ENCODE results near the gene GRIK5.

GRIK5 gene

DNA sequence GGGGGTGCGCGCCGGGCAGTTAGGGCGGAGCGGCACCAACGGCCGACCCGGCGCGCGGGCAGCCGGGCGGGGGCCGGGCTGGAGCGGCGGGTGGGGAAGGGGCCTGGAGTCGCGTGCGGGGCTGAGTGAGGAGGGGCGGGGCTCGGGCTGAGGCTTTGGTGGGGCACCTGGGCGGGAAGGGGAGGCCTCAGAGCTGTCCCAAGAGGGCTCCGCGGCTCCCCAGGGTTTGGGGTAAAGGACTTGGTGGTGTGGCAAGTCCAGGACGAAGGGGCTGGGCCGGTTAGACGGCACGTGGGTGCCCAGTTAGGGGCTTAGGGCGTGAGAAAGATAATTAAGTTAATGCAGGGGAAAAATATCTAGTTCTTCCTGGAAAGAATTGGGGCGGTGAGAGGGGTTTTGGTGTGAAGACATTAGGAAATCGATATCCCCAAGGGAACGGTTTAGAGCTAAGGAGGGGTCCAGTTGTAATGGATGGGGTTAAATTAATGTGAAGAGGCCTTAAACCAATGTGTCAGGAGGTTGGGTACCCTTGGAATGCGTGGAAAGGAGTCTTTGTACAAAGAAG is 6.5 kb upstream of the GRIK5 start:
- no peak for DNase-seq (ENCODE audit: low spot score)

DNA sequence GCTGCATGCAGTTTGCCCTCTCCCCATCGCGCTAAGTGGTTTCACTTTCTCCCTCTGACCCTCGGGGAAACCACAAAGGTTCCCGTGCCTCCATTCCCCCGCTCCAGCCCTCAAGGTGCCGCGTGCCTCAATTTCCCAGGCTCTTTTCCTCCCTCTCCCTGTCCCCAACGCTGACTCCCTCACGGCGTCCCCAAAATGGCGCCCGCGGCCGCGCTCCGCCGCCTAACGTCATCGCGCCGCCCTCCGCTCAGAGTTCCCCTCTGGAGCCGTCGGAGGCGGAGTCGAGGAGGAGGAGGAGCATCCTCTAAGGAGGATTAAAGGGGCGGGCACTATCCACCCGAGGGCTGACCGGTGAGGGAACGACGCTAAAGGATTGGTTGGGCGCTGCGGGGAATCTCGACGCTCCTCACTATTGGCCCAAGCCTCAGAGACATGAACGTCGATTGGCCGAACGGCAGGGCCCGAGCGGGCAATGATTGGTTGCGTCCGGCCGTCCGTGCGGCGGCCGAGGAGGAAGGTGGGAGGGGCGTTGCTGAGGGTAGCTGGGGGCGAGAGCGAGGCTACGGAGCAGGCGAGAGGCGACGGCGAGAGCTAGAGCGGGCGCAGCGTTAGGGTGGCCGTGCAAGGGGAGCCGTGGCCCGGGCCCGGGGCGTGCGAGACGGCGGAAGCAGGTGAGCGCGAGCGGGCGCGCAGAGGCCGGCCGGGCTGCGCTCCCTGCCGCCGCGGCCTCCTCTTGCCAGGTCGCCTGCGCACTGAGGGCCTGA is 5.8 kb upstream of the GRIK5 start, which contains the start of gene ZNF574:
Gene ZNF574, plus strand, starts transcription at position 551 of the 764 bp plus-strand sequence. CDS start 2,441 bp downstream, outside the sequence.
- DNase-seq (ENCODE audit: low spot score) = peak; percentile 98

DNA sequence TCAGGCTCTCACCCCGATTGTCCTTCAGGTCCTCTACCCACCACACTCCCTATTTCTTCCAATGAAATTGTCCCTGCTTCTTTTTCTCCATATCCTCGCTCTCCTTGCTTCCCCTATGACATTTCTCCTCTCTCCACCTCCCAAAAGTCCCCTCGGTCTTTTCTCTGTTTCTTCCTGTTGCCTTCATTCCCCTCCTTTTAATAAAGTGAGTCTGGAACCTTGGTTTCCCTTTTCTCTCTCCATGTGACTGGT is 5.3 kb upstream of the GRIK5 start:
- DNase-seq (ENCODE audit: low spot score) = no peak

DNA sequence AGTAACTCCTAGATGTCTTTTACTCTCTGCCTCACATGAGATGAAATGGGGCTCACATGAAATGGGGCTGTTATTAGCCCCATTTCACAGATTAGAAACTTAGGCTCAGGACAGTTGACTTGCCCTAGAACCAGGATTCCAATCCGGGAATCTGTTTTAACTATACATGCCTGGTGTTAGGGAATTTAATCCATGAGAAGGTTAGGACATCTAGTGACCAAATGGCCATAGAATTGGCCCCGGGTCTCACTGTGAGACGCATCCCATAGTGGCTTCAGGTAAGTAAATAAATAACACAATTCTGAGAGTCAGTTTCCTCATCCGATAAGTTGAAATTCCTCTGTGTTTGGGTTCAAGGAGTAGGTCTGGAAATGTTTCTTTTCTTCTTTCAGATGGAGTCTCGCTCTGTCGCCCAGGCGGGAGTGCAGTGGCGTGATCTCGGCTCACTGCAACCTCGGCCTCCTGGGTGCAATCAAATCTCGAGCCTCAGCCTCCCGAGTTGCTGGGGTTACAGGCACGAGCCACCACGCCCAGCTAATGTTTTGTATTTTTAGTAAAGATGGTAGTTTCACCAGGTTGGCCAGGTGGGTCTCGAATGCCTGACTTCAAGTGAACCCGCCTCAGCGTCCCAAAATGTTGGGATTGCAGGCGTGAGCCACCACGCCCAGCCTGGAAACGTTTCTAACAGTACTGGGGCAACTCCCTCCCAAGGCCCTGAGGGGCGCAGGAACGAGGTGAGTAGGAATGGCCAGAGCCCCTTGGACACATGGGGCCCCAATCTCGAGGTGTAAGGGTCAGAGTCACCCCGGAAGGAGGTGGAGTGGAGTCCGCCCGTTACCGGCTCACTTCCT is 4.7 kb upstream of the GRIK5 start:
- DNase-seq (ENCODE audit: low spot score) = peak; percentile 46

DNA sequence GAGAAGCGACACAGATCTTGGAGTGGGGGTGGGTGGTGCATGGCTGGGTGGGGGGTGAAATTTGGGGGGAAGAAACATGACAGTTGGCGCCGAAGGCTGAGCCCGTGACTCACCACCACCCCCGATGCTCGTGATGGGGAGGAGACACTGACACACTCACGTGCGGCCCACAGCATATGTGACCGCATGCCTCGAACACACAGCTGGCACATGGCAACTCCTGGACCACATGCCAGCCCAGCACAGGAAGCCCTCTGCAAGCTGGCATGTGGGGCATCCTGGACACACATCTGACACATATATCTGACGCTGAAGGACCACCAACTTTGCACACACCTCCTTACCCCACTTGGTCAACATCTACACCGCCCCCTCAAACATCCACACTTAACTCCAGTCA is 1.2 kb upstream of the GRIK5 start:
- no peak for DNase-seq (ENCODE audit: low spot score)

DNA sequence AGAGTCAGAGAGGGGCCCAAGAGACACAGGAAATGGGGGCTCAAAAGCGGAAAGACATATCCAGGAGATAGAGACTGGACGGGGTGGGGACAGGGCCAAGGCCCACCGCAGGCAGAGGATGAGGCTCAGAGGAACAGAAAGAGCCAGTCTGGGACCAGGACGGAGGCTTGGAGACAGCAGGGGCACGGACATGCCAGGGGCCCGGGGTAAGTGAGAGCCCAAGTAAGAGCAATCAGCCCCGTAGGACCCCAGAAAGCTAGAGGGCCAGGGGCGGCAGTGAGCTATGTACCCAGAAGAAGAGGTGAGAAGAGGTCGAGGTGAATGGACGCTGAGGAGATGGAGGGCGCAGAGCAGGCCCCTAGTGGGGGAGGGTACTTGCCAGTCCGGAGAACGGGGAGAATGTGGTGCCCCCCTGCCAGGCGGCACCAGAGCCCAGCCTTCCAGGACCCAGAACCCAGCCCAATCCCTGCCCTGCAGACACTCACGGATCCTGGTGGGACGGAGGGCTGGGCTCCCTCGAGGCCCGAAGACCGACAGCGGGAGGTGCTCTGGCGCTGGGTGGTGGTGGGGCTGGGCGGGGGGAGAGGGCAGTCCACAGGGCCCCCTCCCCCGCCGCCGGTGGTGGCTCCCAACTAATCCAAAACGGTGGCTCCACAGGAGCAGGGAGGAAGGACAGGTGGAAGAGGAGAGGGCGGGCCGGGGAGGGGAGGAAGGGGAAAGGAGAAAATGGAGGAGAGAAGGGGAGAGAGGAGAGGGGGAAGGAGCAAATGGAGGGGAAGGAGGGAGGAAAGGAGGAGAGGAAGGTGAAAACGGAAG is 1.0 kb downstream of the GRIK5 start:
- no peak for DNase-seq (ENCODE audit: low spot score)

DNA sequence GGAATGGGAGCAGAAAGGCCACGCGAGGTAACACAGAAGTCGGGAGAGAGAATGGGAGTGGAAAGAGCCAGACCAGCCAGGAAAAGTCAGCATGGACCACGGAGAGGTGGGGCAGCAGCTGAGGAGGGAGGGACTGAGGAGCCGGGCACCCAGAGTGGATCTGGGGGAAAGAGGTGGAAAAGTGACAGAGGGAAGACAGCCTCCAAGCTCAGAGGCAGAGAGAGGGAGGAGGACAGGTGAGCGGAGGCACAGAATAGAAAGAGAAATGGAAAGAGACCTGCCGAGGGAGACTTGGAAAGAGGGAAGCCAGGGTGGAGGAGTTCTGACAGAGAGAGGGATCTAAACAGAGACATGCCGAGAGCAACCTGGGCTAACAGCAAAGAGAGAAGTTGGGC is 1.6 kb downstream of the GRIK5 start:
- no peak for DNase-seq (ENCODE audit: low spot score)

DNA sequence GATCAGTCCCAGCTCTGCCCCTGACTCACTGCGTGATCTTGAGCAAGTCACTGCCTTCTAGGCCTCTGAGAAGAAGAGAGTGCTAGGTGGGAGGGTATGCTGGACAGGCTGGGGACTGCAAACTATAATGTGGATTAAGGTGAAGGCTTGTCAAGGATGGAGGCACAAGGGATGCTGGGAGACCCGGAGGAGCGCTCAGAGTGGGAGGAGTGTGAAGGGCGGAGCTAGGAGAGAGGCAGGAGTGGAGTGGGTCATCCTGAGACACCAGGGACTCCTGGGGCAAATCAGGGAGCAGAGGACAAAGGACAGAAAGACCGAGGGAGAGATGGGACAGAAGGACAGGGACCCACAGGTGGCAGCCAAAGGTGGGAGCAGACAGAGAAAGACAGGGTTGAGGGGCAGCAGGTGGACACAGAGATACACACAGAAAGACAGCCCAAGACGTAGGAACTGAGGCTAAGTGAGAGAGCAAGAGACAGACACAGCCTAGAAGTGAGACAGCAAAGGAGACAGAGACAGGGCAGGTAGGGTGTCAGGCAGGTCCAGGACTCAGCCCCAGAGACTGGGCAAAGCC is 2.6 kb downstream of the GRIK5 start:
- DNase-seq (ENCODE audit: low spot score) = no peak

DNA sequence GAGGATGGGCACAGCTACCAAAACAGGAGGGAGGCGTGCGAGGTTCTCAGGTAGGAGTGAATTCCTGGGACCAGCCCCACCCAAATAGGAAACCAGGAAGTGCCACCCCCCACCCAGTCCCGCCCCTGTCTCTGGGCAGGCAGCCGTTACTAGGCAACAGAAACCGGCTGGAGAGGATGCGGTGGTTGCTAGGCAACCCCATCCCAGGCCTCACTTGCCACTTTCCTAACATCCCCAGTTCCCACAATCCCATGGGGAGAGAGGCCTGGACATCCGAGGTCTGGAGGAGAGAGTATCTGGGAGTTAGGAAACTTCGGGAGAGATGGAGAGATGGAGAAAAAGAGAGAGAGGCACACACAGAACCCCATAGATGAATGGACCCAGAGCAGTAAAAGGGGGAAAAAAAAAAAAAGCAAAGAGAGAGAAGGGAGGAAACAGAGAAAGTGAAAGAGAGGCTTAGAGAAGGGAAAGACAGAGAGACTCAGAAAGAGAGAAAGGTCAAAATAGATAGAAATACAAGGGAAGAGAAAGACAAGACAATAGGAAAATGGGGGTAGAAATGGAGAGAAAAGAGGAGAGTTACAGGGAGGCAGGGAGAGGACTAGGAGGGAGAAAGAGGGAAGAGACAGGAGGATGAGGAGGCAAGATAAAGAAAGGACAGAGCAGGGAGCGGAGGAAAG is 3.8 kb downstream of the GRIK5 start:
- peak; percentile 48 for DNase-seq (ENCODE audit: low spot score)

DNA sequence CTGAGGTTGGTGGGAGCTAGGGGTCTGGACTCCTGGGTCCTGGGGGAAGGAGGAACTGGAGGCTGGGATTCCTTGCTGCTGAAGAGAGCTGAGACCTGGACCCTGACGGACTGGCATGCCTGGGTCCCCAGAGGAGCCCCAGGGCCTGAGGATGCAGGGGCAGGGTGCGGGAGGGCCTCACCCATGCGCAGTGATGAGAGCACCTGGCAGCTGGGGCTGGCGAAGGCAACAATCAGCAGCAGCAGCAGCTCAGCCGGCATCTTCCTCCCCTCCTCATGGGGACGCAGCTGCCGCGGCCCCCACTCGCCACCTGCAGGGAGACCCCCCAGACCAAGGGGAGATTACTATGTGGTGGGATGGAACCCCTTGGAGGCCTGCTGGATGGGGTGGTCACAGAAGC is 4.5 kb downstream of the GRIK5 start:
- no peak for DNase-seq (ENCODE audit: low spot score)

DNA sequence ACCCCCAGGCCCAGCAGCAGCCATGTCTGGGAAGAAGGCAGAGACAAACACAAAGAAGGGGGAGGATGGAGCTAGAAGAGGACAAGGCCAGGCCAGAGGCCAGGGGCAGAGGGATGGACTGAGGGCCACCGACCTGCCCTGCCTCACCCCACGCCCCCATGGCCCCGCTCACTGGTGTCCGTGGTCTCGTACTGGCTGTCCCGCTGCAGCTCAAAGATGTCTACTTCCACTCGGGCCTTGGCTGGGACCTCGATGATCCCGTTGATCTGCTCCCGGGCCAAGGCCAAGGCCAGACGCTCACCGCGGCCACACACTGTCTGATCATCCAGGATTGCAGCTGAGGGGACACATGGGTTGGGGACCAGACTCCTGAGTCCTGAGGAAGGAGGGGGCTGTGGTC is 5.0 kb downstream of the GRIK5 start:
- no peak for DNase-seq (ENCODE audit: low spot score)

DNA sequence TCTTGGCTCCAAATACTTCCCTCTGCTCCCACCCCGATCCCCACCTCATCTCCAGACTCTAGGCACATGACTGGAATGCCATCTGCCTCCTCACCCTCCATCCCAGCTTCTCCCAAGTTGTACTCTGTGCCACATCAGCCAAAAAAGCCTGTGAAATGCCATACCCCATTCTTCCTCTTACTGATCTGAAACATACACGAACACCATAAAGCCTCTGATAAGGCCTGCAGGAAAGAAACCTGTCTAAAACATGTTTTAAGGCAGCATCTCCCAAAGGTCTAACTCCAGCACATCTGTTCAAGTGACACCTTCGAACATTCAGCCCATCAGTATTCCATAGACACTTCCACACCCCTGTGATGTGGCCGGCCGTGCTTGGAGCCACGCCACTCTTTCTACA is 5.6 kb downstream of the GRIK5 start:
- DNase-seq (ENCODE audit: low spot score) = no peak

DNA sequence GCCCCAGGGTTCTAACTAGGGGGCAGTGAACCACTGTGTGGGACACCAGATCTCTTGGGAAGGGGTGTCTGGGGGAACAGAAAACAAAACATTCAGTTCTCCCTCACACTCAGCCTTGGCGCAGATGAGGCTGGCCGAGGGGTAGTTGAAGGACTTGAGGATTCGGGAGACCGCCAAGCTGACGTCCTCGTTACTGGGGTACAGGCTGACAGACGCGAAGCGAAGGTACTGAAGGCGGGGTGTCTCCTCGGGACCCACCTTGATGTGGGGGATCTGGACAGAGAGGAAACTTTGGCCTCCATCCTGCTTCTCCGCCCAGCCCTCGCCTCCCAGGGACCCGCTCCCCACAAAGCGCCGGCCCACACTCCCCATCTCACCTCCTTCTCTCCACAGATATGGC is 7.6 kb downstream of the GRIK5 start:
- no peak for DNase-seq (ENCODE audit: low spot score)

DNA sequence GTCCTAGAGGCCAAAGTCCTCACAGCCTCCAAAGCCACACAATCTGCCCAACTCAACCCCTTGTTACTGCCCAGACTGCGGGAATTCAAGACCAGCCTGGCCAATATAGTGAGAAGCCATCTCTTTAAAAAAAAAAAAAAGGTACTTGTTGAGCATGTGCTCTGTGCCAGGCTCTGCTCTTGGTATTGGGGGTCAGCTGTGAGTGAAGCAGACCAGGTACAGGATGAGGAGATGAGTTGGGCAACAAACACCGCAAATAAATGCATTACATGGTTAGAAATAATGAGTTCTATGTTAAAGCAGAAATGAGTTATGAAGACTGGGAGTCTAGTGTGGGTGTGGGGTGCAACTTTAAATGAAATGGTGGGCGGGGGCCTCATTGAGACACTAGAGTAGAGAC is 9.9 kb downstream of the GRIK5 start:
- DNase-seq (ENCODE audit: low spot score) = no peak

DNA sequence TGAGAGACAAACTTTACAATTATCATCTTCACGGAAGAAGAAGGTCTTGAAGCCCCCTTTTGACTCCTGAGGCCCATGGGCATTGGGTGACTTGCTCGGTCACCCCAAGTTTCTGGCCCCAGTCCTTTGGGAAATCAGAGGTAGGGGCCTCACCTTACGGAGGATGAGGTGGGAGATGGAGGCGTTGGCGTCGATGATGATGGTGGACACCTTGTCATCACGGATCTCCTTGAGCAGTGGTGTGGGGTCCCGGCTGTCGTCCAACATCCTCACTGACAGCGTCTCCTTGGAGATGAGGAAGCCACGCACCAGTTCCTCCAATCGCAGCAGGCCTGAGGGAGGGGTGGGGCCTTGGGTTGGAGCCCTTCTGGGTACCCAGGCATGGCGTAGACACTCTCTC is 10.8 kb downstream of the GRIK5 start:
- no peak for DNase-seq (ENCODE audit: low spot score)

DNA sequence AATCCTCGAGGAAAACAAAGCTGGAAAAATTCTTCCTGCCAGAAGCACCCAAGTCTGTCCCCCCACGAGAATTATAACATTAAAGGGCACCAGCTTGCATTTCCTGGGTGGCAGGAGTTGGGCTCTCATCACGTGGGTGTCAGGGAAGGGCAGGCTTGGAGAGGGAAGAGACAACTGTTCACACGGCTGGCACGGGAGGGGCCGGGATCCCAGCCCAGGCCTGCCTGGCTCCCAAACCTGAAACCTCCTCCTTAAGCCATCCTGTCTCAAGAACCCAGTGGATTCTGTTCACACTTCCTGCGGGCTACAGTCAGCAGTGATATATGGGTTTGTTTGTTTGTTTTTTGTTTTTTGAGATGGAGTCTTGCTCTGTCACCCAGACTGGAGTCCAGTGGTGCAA is 12.2 kb downstream of the GRIK5 start:
- DNase-seq (ENCODE audit: low spot score) = no peak

DNA sequence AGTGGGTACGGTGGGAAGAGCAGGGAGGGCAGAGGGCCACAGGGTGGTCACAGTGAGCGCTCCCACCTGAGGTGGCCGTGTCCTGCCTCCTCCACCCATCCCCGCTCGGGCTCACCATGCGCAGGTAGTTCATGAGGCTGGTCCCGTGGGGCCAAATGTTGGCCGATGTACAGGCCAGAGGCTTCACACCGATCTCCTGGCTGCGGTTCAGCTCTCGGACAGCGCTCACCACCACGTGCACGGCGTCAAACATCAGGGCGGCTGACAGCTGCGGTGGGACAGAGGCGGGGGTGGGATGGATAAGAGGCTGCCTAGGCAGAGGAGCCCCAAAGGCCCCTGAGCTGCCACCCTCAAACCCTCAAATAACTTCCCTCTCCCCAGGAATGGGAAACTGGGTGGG is 15.8 kb downstream of the GRIK5 start:
- no peak for DNase-seq (ENCODE audit: low spot score)

DNA sequence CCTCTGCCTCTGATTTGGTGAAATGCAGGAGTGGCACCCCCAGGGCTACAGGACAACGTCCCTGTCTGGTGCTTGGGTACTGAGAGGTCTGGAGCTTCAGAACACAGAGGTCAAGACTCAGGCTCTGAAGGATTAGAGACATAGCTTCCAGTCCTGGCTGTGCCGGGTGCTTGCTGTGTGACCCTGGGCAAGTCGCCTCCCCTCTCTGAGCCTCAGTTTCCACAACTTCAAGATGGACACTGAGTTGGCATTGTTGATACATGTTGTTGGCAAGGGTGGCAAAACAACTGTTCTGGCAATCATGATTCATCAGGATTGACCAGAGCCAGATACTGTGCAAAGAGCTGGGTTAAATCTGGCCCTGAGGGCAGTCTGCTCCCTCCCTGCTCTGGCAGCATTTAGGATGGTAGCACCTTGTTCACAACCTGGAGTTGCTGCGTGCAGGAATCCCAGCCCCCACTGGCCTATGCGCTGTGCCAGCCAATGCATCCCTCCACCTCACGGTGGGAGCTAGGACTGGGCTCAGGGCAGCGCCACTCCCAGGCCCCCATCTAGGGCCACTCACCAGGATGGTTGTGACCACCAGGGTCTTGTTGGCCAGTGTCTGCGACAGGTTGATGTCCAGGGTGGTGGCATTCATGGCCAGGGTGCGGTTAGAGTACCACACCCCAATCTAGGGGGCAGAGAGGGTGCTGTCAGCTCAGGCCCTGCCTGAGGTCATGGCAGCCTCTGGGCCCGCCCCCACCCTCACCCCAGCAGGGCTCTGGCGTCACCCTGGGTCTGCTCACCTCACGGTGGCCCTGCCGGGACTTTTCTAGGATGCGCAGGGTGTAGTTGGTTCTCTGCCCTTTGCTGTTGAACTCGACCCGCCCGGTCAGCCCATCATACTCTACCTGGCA is 16.7 kb downstream of the GRIK5 start:
- no peak for DNase-seq (ENCODE audit: low spot score)

DNA sequence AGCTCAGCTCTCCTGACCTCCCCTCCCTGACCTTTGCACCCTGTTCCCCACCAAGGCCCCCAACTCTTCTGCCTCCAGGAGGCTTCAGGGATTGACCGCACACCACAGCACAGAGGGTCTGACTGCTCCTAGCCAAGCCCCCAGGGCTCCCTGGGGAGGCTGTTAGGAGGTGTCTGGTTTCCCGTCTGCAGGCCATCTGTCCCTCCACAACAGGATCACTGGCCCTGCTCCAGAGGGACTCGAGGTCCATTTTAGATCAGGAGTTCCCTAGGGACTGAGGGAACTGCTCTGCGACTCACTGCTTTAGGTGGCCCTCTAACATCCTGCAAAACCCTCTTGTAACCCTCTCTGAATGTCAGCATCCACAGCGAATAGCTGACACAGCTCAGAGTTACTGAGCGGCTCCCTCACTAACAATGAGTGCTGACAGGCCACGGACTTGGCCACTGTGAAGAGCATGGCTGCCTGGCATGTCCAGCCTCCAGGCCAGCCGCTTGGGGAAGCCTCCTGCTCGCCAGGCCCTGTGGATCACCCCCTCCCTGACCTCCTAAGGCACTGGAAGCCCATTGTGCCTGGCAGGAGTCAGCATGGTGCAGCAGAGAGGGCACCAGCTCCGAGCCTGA is 17.7 kb downstream of the GRIK5 start:
- no peak for DNase-seq (ENCODE audit: low spot score)
